GM12891 (cell line): ENCODE data around the gene RBM4B.

Source experiments
- PAX5 ChIP-seq: IDR thresholded peaks from 2 replicates; pipeline ENCODE4 v1.6.1; 2011; ENCODE audit warnings: low read length, moderate library complexity, mild to moderate bottlenecking; ENCODE audit not compliant: insufficient read depth, severe bottlenecking
- POLR2A ChIP-seq: IDR thresholded peaks from 2 replicates; pipeline ENCODE4 v1.6.1; 2011; ENCODE audit warnings: low read depth, low read length, control low read depth
- POLR2AphosphoS5 ChIP-seq: IDR thresholded peaks from 2 replicates; pipeline ENCODE4 v1.6.1; 2011; ENCODE audit warnings: low read depth, low read length, control low read depth
- POU2F2 ChIP-seq: IDR thresholded peaks from 2 replicates; pipeline ENCODE4 v1.6.1; 2011; ENCODE audit warnings: low read depth, mild to moderate bottlenecking, control low read depth, low read length, moderate library complexity
- SPI1 ChIP-seq: IDR thresholded peaks from 2 replicates; pipeline ENCODE4 v1.6.1; 2011; ENCODE audit warnings: low read depth, low read length, control low read depth
- TAF1 ChIP-seq: IDR thresholded peaks from 2 replicates; pipeline ENCODE4 v1.6.1; 2011; ENCODE audit warnings: low read depth, low read length, control low read depth

- TF ChIP-seq PAX5 = no peak
- TF ChIP-seq POLR2A = no peak
- no peak for TF ChIP-seq POLR2AphosphoS5
- TF ChIP-seq TAF1 = no peak
- no peak for TF ChIP-seq SPI1
- no peak for TF ChIP-seq POU2F2
Observed at GRCh38 chr11:66653123-66653522, 24.6 kb downstream of the RBM4B start.
